A549 (cell line): ENCODE results near the gene AKR1C8. TPM values are rescaled to one million over a fixed set of nuclear protein-coding genes. Genes with fewer than 3 reads are reported as not detected.

Experiments
- BCL3 ChIP-seq: fragments of >200 bp; sonication (Bioruptor Twin); formaldehyde crosslinking; IDR thresholded peaks from 3 replicates; pipeline ENCODE4 v1.6.1; 2016
- BHLHE40 ChIP-seq: IDR thresholded peaks from 2 replicates; pipeline ENCODE4 v1.6.1; 2012; ENCODE audit warnings: low read depth, low read length, inconsistent platforms
- CEBPB ChIP-seq, 2 experiments: fragments of >200 bp in 1 of 2; sonication (Bioruptor Twin) in 1 of 2; formaldehyde crosslinking in 1 of 2; IDR thresholded peaks; 2 replicates each; pipeline ENCODE4 v1.6.1; 2012 to 2016
- CHD2 ChIP-seq: fragments of 150-350 bp; IDR thresholded peaks from 2 replicates; pipeline ENCODE4 v1.6.1; 2014; ENCODE audit warnings: low read length; ENCODE audit not compliant: partially characterized antibody
- CHD4 ChIP-seq: fragments of 200-600 bp; sonication (generic); IDR thresholded peaks from 2 replicates; pipeline ENCODE4 v1.6.1; 2016; ENCODE audit warnings: antibody characterized with exemption, mild to moderate bottlenecking, borderline replicate concordance
- EHMT2 ChIP-seq: fragments of 200-600 bp; sonication (generic); IDR thresholded peaks from 2 replicates; pipeline ENCODE4 v1.6.1; 2016; ENCODE audit warnings: antibody characterized with exemption, low read depth, mild to moderate bottlenecking, moderate library complexity
- EP300 ChIP-seq, 2 experiments: fragments of >200 bp; sonication (Bioruptor Twin); formaldehyde crosslinking; IDR thresholded peaks; 2 replicates in 1 of 2; 3 replicates in 1 of 2; pipeline ENCODE4 v1.6.1; 2016 to 2017
- HDAC2 ChIP-seq: fragments of 200-600 bp; sonication (generic); IDR thresholded peaks from 2 replicates; pipeline ENCODE4 v1.6.1; 2016
- HES2 ChIP-seq: fragments of >200 bp; sonication (Bioruptor Twin); formaldehyde crosslinking; IDR thresholded peaks from 2 replicates; pipeline ENCODE4 v1.6.1; 2016
- HEYL ChIP-seq: fragments of 250-450 bp; sonication (Bioruptor Pico); IDR thresholded peaks from 2 replicates; pipeline ENCODE4 v1.8.0; 2021; ENCODE audit warnings: mild to moderate bottlenecking, moderate library complexity
- JUN ChIP-seq, 2 experiments: fragments of >200 bp; sonication (Bioruptor Twin); formaldehyde crosslinking; IDR thresholded peaks; 2 replicates in 1 of 2; 3 replicates in 1 of 2; pipeline ENCODE4 v1.6.1; 2016 to 2017
- JUNB ChIP-seq: fragments of >200 bp; sonication (Bioruptor Twin); formaldehyde crosslinking; IDR thresholded peaks from 2 replicates; pipeline ENCODE4 v1.6.1; 2016
- KDM1A ChIP-seq: fragments of 200-600 bp; sonication (generic); IDR thresholded peaks from 2 replicates; pipeline ENCODE4 v1.6.1; 2016; ENCODE audit warnings: low read depth, mild to moderate bottlenecking
- KDM5A ChIP-seq: fragments of 200-600 bp; sonication (generic); IDR thresholded peaks from 2 replicates; pipeline ENCODE4 v1.6.1; 2016; ENCODE audit warnings: antibody characterized with exemption, mild to moderate bottlenecking
- MAFK ChIP-seq: fragments of 450-650 bp; IDR thresholded peaks from 2 replicates; pipeline ENCODE4 v1.6.1; 2014; ENCODE audit not compliant: partially characterized antibody
- MAX ChIP-seq: IDR thresholded peaks from 2 replicates; pipeline ENCODE4 v1.6.1; 2012
- MAZ ChIP-seq: fragments of 150-350 bp; IDR thresholded peaks from 2 replicates; pipeline ENCODE4 v1.6.1; 2014; ENCODE audit warnings: antibody characterized with exemption, low read depth, low read length, borderline replicate concordance
- NFE2L2 ChIP-seq: fragments of 150-350 bp; conservative IDR thresholded peaks from 2 replicates; pipeline ENCODE4 v1.6.1; 2014; ENCODE audit warnings: low read length
- NPAS2 ChIP-seq: fragments of 250-450 bp; sonication (Bioruptor Pico); IDR thresholded peaks from 2 replicates; pipeline ENCODE4 v1.8.0; 2022; ENCODE audit warnings: mild to moderate bottlenecking, moderate library complexity, borderline replicate concordance
- RARB ChIP-seq: fragments of 250-450 bp; sonication (Bioruptor Pico); IDR thresholded peaks from 2 replicates; pipeline ENCODE4 v1.8.0; 2021; ENCODE audit warnings: mild to moderate bottlenecking, moderate library complexity
- RCOR1 ChIP-seq: fragments of 150-350 bp; IDR thresholded peaks from 2 replicates; pipeline ENCODE4 v1.6.1; 2014; ENCODE audit warnings: antibody characterized with exemption, low read length, low read depth
- RFX5 ChIP-seq: fragments of 450-650 bp; IDR thresholded peaks from 2 replicates; pipeline ENCODE4 v1.7.1; 2014; ENCODE audit warnings: antibody characterized with exemption, mild to moderate bottlenecking, moderate library complexity
- RNF2 ChIP-seq: fragments of 200-600 bp; sonication (generic); IDR thresholded peaks from 2 replicates; pipeline ENCODE4 v1.6.1; 2016; ENCODE audit warnings: low read depth, mild to moderate bottlenecking, antibody characterized with exemption, moderate library complexity, borderline replicate concordance
- SMC3 ChIP-seq: fragments of >200 bp; sonication (Bioruptor Twin); formaldehyde crosslinking; IDR thresholded peaks from 3 replicates; pipeline ENCODE4 v1.6.1; 2018; ENCODE audit warnings: inconsistent platforms
- SREBF2 ChIP-seq: fragments of 450-650 bp; IDR thresholded peaks from 2 replicates; pipeline ENCODE4 v1.6.1; 2014; ENCODE audit warnings: mild to moderate bottlenecking, moderate library complexity
- ZFP36 ChIP-seq: fragments of 450-650 bp; IDR thresholded peaks from 2 replicates; pipeline ENCODE4 v1.6.1; 2014; ENCODE audit warnings: borderline replicate concordance; ENCODE audit not compliant: partially characterized antibody
- ZNF302 ChIP-seq: fragments of 250-450 bp; sonication (Bioruptor Pico); IDR thresholded peaks from 2 replicates; pipeline ENCODE4 v1.9.0; 2021; ENCODE audit warnings: inconsistent platforms, mild to moderate bottlenecking, moderate library complexity
- polyA plus RNA-seq, 4 experiments: library from polyadenylated mRNA; depleted of rRNA in 3 of 4; stranded (reverse); fragments of >200 nt; fragmentation: RNase III in 1 of 4; extraction: RNeasy Plus Mini Kit Qiagen cat#74134 plus additional on column Dnase treatment in 1 of 4; gene quantifications; 2 replicates in 3 of 4; 3 replicates in 1 of 4; pipeline ENCODE4 v1.2.3, GENCODE V29; 2011 to 2017
- TF ChIP-seq, protein P1 (sequence below): fragments of 250-450 bp; sonication (Bioruptor Pico); IDR thresholded peaks from 2 replicates; pipeline ENCODE4 v1.5.0; 2020; ENCODE audit warnings: low read depth, mild to moderate bottlenecking, moderate library complexity
- TF ChIP-seq, protein P2 (sequence below): IDR thresholded peaks from 2 replicates; pipeline ENCODE4 v1.6.1; 2012

Gene AKR1C8
- polyA plus RNA-seq, 2 of the 4 experiments (the other 2 are of a cell fraction), result 0.10 to 0.62 TPM

DNA sequence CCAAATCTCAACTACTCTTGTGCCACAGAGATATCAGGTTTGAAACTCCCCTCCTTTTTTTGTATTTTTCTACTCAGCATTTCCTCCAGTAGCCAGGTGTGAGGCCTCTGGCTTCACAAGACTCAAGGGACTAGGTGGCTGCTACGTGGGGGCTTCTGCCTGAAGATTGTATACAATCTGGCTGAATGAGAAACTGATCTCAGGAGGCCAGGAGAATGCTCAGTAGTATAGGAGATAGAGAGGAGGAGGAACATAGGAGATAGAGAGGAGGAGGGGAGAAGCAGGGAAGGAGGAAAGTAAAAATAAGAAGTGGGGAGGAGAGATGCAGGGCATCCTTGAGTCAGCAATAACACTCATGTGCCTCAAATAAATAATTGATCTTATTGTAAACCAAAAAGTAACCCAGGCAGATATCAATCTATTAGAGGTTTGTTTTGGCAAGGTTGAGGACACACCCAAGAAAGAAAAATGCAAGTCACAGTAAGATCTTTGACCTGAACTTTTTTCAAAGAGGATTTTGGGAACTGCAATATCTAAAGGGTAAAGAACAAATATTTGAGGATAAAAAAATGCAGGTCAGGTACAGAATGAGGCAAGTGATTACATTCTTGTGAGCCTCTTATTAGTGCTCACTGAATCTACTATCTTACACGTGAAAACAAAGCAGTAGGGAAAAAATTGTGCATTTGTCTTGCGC, 36.8 kb downstream of the AKR1C8 start (continued):
- TF ChIP-seq CHD4, result no peak; the same call in 1 of the 2 replicates
- peak; percentile 40; the same call in 1 of the 3 replicates for TF ChIP-seq SMC3
- TF ChIP-seq MAFK, result peak; percentile 97
- TF ChIP-seq, protein P1, sequence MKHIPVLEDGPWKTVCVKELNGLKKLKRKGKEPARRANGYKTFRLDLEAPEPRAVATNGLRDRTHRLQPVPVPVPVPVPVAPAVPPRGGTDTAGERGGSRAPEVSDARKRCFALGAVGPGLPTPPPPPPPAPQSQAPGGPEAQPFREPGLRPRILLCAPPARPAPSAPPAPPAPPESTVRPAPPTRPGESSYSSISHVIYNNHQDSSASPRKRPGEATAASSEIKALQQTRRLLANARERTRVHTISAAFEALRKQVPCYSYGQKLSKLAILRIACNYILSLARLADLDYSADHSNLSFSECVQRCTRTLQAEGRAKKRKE (CRISPR knock-in tag), result no peak
- no peak for TF ChIP-seq SREBF2
- TF ChIP-seq JUN (IDR thresholded peaks at IDR 0.05), result peak; percentile 79 to 94
- TF ChIP-seq, protein P2, sequence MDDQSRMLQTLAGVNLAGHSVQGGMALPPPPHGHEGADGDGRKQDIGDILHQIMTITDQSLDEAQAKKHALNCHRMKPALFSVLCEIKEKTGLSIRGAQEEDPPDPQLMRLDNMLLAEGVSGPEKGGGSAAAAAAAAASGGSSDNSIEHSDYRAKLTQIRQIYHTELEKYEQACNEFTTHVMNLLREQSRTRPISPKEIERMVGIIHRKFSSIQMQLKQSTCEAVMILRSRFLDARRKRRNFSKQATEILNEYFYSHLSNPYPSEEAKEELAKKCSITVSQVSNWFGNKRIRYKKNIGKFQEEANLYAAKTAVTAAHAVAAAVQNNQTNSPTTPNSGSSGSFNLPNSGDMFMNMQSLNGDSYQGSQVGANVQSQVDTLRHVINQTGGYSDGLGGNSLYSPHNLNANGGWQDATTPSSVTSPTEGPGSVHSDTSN, result peak; percentile 38; the same call in 1 of the 2 replicates
- no peak for TF ChIP-seq NPAS2 (CRISPR knock-in tag)
- TF ChIP-seq KDM1A, result no peak
- TF ChIP-seq JUNB, result peak; percentile 67
- no peak for TF ChIP-seq KDM5A
- peak; percentile 80 for TF ChIP-seq NFE2L2
- no peak for TF ChIP-seq RFX5
- TF ChIP-seq BCL3, result peak; percentile 93; the same call in 2 of the 3 replicates
- TF ChIP-seq RNF2, result no peak
- TF ChIP-seq ZNF302, result no peak
- TF ChIP-seq ZFP36, result no peak
- TF ChIP-seq CHD2, result no peak
- TF ChIP-seq MAX, result peak; percentile 73
- TF ChIP-seq CEBPB (IDR thresholded peaks at IDR 0.05), result peak; percentile 65 to 83
- TF ChIP-seq EHMT2, result no peak
- peak; percentile 93 to 94 for TF ChIP-seq EP300 (IDR thresholded peaks at IDR 0.05)
- no peak; the same call in 1 of the 2 replicates for TF ChIP-seq RARB (CRISPR knock-in tag)
- TF ChIP-seq HEYL (CRISPR knock-in tag), result no peak
- TF ChIP-seq HDAC2, result no peak
- no peak for TF ChIP-seq BHLHE40
- no peak for TF ChIP-seq RCOR1
- TF ChIP-seq MAZ, result no peak
- peak; percentile 72 for TF ChIP-seq HES2
